Measurements from ENCODE around the gene TAL2.

- no peak for TF ChIP-seq TAF1 (IDR thresholded peaks at IDR 0.05; ENCODE audit: borderline replicate concordance, insufficient read depth, low read length)
- TF ChIP-seq REST (IDR thresholded peaks at IDR 0.05; ENCODE audit: insufficient read depth in 1 of 2, low read depth in 2 of 2, low read length in 2 of 2), result no peak
- no peak for TF ChIP-seq POLR2AphosphoS5 (IDR thresholded peaks at IDR 0.05; ENCODE audit: low read depth, low read length)
- TF ChIP-seq SIN3A (IDR thresholded peaks at IDR 0.05; ENCODE audit: borderline replicate concordance, insufficient read depth, low read length), result no peak
These were observed 46.1 kb downstream of the TAL2 start for GRCh38 chr9:105708405-105708804.

Data from PFSK-1 (cell line).